Measurements from ENCODE around the gene NT5C2. TPM values are rescaled to one million over a fixed set of nuclear protein-coding genes. Genes with fewer than 3 reads are reported as not detected.
"Not testable (repeated sequence)": the region's sequence is repeated elsewhere in the genome, so short reads cannot be mapped to it uniquely, and the experiment has no call there.

Gene NT5C2
- total RNA-seq, 1 experiment from 2014 or later = 52.2 TPM

DNA sequence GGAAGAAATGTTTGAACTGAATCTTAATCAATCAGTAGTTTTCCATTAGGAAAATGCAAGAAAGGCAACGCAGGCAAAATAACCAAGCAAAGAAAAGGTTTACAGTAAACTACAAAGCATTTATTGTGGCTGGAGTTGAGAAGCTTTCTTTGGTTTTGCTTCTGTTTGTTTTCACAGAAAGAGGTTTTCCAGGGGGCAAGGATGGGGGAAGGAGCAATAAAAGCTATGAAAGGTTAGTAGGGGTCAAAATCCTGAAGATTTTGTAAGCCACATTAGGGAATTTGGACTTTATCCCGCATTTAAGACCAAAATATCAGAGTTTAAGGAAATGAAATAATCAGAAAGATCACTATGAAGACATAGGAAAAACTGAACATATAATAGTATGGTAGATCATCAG lies 51.1 kb downstream of the NT5C2 start:
- Mint-ChIP-seq H3K27ac (ENCODE audit: low read depth, unreplicated experiment) (no peak overlapping the region), H3K36me3 (ENCODE audit: insufficient read depth, unreplicated experiment) (peaks cover 36% of the 10 kb centered on the region), H3K4me3 (ENCODE audit: unreplicated experiment) (no peak overlapping the region), H3K9me3 (ENCODE audit: unreplicated experiment) (no peaks in the 10 kb centered on the region), H3K4me1 (ENCODE audit: insufficient read depth, unreplicated experiment) (peaks cover 10% of the 10 kb centered on the region), H3K27me3 (ENCODE audit: insufficient read depth, unreplicated experiment) (no peaks in the 10 kb centered on the region)
- CTCF ChIA-PET = interaction anchor here (1.1 kb wide), 1 partner anchor 25 kb away, joined by 10 read pairs; no protein-coding TSS in a partner anchor
- TF ChIP-seq, protein P1, sequence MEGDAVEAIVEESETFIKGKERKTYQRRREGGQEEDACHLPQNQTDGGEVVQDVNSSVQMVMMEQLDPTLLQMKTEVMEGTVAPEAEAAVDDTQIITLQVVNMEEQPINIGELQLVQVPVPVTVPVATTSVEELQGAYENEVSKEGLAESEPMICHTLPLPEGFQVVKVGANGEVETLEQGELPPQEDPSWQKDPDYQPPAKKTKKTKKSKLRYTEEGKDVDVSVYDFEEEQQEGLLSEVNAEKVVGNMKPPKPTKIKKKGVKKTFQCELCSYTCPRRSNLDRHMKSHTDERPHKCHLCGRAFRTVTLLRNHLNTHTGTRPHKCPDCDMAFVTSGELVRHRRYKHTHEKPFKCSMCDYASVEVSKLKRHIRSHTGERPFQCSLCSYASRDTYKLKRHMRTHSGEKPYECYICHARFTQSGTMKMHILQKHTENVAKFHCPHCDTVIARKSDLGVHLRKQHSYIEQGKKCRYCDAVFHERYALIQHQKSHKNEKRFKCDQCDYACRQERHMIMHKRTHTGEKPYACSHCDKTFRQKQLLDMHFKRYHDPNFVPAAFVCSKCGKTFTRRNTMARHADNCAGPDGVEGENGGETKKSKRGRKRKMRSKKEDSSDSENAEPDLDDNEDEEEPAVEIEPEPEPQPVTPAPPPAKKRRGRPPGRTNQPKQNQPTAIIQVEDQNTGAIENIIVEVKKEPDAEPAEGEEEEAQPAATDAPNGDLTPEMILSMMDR (IDR thresholded peaks at IDR 0.05; ENCODE audit: unreplicated experiment) = no peak
- intact Hi-C loops (cut with micrococcal nuclease) = no loop called here
- POLR2A ChIA-PET = interaction anchor here (1.4 to 1.8 kb wide), 2 partner anchors 12 to 51 kb away, joined by 4 to 6 read pairs; partner anchors contain the start of gene NT5C2
- BruUV-seq (replicated peaks) = no TSS peak
- DNase-seq (ENCODE audit: unreplicated experiment) = no peak

DNA sequence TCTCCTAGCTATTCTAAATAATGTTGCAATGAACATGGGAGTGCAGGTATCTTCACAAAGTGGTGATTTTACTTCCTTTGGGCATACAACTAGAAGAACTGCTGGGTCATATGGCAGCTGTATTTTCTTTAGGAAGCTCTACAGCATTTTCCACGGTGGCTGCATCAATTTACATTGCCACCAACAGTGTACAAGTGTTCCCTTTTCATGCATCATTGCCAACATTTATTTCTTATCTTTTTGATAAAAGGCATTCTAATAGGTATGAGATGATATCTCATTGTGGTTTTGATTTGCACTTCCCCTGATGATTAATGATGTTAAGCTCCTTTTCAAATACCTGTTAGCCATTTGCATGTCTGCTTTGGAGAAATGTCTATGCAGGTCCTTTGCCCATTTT lies 52.6 kb downstream of the NT5C2 start:
- Mint-ChIP-seq H3K4me3 (ENCODE audit: unreplicated experiment) (no peak overlapping the region), H3K27ac (ENCODE audit: low read depth, unreplicated experiment) (no peak overlapping the region), H3K36me3 (ENCODE audit: insufficient read depth, unreplicated experiment) (peaks cover 46% of the 10 kb centered on the region), H3K9me3 (ENCODE audit: unreplicated experiment) (no peaks in the 10 kb centered on the region), H3K4me1 (ENCODE audit: insufficient read depth, unreplicated experiment) (no peaks in the 10 kb centered on the region), H3K27me3 (ENCODE audit: insufficient read depth, unreplicated experiment) (no peaks in the 10 kb centered on the region)
- CTCF ChIA-PET = no interaction called here
- TF ChIP-seq, protein P1 (IDR thresholded peaks at IDR 0.05; ENCODE audit: unreplicated experiment) = no peak
- POLR2A ChIA-PET = interaction anchor here (0.6 to 1.8 kb wide), 4 partner anchors 12 to 52 kb away, joined by 3 to 6 read pairs (median 4); partner anchors contain the start of gene NT5C2
- intact Hi-C loops (cut with micrococcal nuclease) = no loop called here
- BruUV-seq (replicated peaks) = no TSS peak
- DNase-seq (ENCODE audit: unreplicated experiment) = no peak

DNA sequence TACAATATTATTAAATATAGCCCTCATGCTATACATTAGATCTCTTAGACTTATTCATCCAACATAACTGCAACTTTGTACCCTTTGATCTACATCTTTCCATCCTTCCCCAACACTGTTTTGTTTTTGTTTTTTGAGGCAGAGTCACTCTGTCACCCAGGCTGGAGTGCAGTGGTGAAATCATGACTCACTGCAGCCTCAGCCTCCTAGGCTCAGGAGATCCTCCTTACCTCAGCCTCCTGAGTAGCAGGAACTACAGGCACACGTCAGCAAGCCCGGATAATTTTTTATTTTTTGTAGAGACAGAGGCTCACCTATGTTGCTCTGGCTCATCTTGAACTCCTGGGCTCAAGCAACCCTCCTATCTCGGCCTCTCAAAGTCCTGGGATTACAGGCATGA lies 53.3 kb downstream of the NT5C2 start:
- intact Hi-C loops (cut with micrococcal nuclease) = no loop called here
- H3K4me1 Mint-ChIP-seq (ENCODE audit: insufficient read depth, unreplicated experiment) = no peaks in the 10 kb centered on the region
- no peak for DNase-seq (ENCODE audit: unreplicated experiment)
- H3K4me3 Mint-ChIP-seq (ENCODE audit: unreplicated experiment) = no peak overlapping the region
- CTCF ChIA-PET = no interaction called here
- H3K27ac Mint-ChIP-seq (ENCODE audit: low read depth, unreplicated experiment) = no peak overlapping the region
- no peaks in the 10 kb centered on the region for H3K9me3 Mint-ChIP-seq (ENCODE audit: unreplicated experiment)
- peaks cover 48% of the 10 kb centered on the region for H3K36me3 Mint-ChIP-seq (ENCODE audit: insufficient read depth, unreplicated experiment)
- TF ChIP-seq, protein P1 (IDR thresholded peaks at IDR 0.05; ENCODE audit: unreplicated experiment) = no peak
- POLR2A ChIA-PET = no interaction called here
- no TSS peak for BruUV-seq (replicated peaks)
- no peaks in the 10 kb centered on the region for H3K27me3 Mint-ChIP-seq (ENCODE audit: insufficient read depth, unreplicated experiment)

DNA sequence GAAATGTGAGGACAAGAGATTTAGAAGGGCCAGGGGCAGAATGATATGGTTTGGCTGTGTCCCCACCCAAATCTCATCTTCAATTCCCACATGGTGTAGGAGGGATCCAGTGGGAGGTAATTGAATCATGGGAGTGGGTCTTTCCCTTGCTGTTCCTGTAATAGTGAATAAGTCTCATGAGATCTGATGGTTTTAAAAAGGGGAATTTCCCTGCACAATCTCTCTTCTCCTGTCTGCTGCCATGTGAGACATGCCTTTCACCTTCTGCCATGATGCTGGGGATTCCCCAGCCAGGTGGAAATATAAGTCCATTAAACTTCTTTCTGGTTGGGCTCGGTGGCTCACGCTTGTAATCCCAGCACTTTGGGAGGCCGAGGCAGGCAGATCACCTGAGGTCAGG lies 57.9 kb downstream of the NT5C2 start:
- POLR2A ChIA-PET; BruUV-seq (replicated peaks); CTCF ChIA-PET; H3K9me3 Mint-ChIP-seq (ENCODE audit: unreplicated experiment); H3K4me1 Mint-ChIP-seq (ENCODE audit: insufficient read depth, unreplicated experiment); intact Hi-C loops (cut with micrococcal nuclease); H3K27ac Mint-ChIP-seq (ENCODE audit: low read depth, unreplicated experiment); H3K4me3 Mint-ChIP-seq (ENCODE audit: unreplicated experiment); DNase-seq (ENCODE audit: unreplicated experiment); H3K27me3 Mint-ChIP-seq (ENCODE audit: insufficient read depth, unreplicated experiment): not testable (repeated sequence)
- peaks cover 46% of the 10 kb centered on the region for H3K36me3 Mint-ChIP-seq (ENCODE audit: insufficient read depth, unreplicated experiment)

DNA sequence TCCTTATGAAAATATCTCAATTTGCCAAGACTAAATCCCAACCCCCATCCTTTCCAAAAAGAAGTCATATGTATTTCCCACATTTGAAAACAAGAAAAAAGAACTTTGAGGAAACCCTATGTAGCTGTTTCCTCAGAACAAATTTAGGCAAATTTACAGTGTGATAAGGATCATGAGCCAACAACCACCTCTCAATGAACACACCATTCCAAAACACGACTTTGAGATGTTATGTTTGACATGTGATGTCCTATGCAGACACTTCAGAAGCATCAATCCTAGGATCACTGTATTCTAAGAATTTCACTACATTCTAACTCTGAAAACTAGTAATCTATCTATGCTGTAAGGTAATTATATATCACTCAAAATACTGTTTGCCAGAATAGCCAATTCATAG lies 62.2 kb downstream of the NT5C2 start:
- POLR2A ChIA-PET = no interaction called here
- CTCF ChIA-PET = no interaction called here
- intact Hi-C loops (cut with micrococcal nuclease) = no loop called here
- TF ChIP-seq, protein P1 (IDR thresholded peaks at IDR 0.05; ENCODE audit: unreplicated experiment) = no peak
- Mint-ChIP-seq H3K9me3 (ENCODE audit: unreplicated experiment) (no peaks in the 10 kb centered on the region), H3K4me3 (ENCODE audit: unreplicated experiment) (no peak overlapping the region), H3K27ac (ENCODE audit: low read depth, unreplicated experiment) (no peak overlapping the region), H3K36me3 (ENCODE audit: insufficient read depth, unreplicated experiment) (peaks cover 42% of the 10 kb centered on the region), H3K4me1 (ENCODE audit: insufficient read depth, unreplicated experiment) (no peaks in the 10 kb centered on the region), H3K27me3 (ENCODE audit: insufficient read depth, unreplicated experiment) (no peaks in the 10 kb centered on the region)
- no peak for DNase-seq (ENCODE audit: unreplicated experiment)
- no TSS peak for BruUV-seq (replicated peaks)

DNA sequence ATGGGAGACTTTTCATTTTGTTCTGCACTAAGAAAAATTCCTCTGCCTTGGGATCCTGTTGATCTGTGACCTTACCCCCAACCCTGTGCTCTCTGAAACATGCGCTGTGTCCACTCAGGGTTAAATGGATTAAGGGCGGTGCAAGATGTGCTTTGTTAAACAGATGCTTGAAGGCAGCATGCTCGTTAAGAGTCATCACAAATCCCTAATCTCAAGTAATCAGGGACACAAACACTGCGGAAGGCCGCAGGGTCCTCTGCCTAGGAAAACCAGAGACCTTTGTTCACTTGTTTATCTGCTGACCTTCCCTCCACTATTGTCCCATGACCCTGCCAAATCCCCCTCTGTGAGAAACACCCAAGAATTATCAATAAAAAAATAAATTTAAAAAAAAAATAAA lies 62.9 kb downstream of the NT5C2 start:
- H3K36me3 Mint-ChIP-seq (ENCODE audit: insufficient read depth, unreplicated experiment) = peaks cover 40% of the 10 kb centered on the region
- intact Hi-C loops (cut with micrococcal nuclease); H3K27me3 Mint-ChIP-seq (ENCODE audit: insufficient read depth, unreplicated experiment): not testable (repeated sequence)

More for the DNA sequence above, 62.9 kb downstream of the NT5C2 start:
- H3K4me1 Mint-ChIP-seq (ENCODE audit: insufficient read depth, unreplicated experiment); H3K4me3 Mint-ChIP-seq (ENCODE audit: unreplicated experiment); BruUV-seq (replicated peaks); DNase-seq (ENCODE audit: unreplicated experiment); CTCF ChIA-PET; H3K27ac Mint-ChIP-seq (ENCODE audit: low read depth, unreplicated experiment); POLR2A ChIA-PET; H3K9me3 Mint-ChIP-seq (ENCODE audit: unreplicated experiment): not testable (repeated sequence)
